Ishikawa (cell line): ENCODE results near the gene C5.

Experiments
- CEBPB ChIP-seq: IDR thresholded peaks from 2 replicates; pipeline ENCODE4 v1.6.1; 2012
- CREB1 ChIP-seq: IDR thresholded peaks from 2 replicates; pipeline ENCODE4 v1.6.1; 2012; ENCODE audit warnings: low read depth
- EGR1 ChIP-seq: IDR thresholded peaks from 2 replicates; pipeline ENCODE4 v1.6.1; 2012
- EP300 ChIP-seq: IDR thresholded peaks from 2 replicates; pipeline ENCODE4 v1.6.1; 2012; ENCODE audit warnings: borderline replicate concordance
- FOXM1 ChIP-seq: IDR thresholded peaks from 2 replicates; pipeline ENCODE4 v1.6.1; 2012; ENCODE audit warnings: low read depth, borderline replicate concordance
- MAX ChIP-seq: IDR thresholded peaks from 2 replicates; pipeline ENCODE4 v1.6.1; 2012
- NFIC ChIP-seq: IDR thresholded peaks from 2 replicates; pipeline ENCODE4 v1.6.1; 2012
- RAD21 ChIP-seq: IDR thresholded peaks from 2 replicates; pipeline ENCODE4 v1.6.1; 2012; ENCODE audit warnings: low read depth
- REST ChIP-seq: IDR thresholded peaks from 2 replicates; pipeline ENCODE4 v1.6.1; 2012; ENCODE audit warnings: low read depth, mild to moderate bottlenecking
- TAF1 ChIP-seq: IDR thresholded peaks from 2 replicates; pipeline ENCODE4 v1.6.1; 2012; ENCODE audit warnings: low read depth, mild to moderate bottlenecking
- TCF12 ChIP-seq: IDR thresholded peaks from 2 replicates; pipeline ENCODE4 v1.6.1; 2012; ENCODE audit warnings: low read depth
- TEAD4 ChIP-seq: IDR thresholded peaks from 2 replicates; pipeline ENCODE4 v1.6.1; 2012
- USF1 ChIP-seq: IDR thresholded peaks from 2 replicates; pipeline ENCODE4 v1.6.1; 2012
- YY1 ChIP-seq: IDR thresholded peaks from 2 replicates; pipeline ENCODE4 v1.6.1; 2012; ENCODE audit warnings: low read depth
- ZBTB7A ChIP-seq: IDR thresholded peaks from 2 replicates; pipeline ENCODE4 v1.6.1; 2012; ENCODE audit warnings: low read depth

C5 gene

GRCh38 chr9:120942186-120943001 is 107.7 kb downstream of the C5 start:
- no peak for TF ChIP-seq TAF1
- no peak for TF ChIP-seq YY1
- TF ChIP-seq CREB1 = no peak
- TF ChIP-seq EGR1 = no peak
- no peak for TF ChIP-seq TCF12
- no peak for TF ChIP-seq ZBTB7A
- TF ChIP-seq NFIC = no peak
- no peak for TF ChIP-seq FOXM1
- no peak for TF ChIP-seq EP300
- no peak for TF ChIP-seq RAD21
- TF ChIP-seq USF1 = no peak
- no peak; the same call in 1 of the 2 replicates for TF ChIP-seq TEAD4
- TF ChIP-seq REST = no peak
- no peak for TF ChIP-seq CEBPB
- TF ChIP-seq MAX = no peak

GRCh38 chr9:120941046-120941770 is 108.9 kb downstream of the C5 start:
- TF ChIP-seq TCF12 (no peak), CREB1 (no peak), NFIC (no peak), YY1 (no peak)

- no peak for TF ChIP-seq CEBPB
- TF ChIP-seq EGR1 = no peak
- TF ChIP-seq NFIC = no peak
- no peak for TF ChIP-seq TAF1
- no peak for TF ChIP-seq TEAD4
- TF ChIP-seq RAD21 = no peak
- no peak for TF ChIP-seq TCF12
- TF ChIP-seq FOXM1 = no peak
- no peak for TF ChIP-seq EP300
- TF ChIP-seq ZBTB7A = no peak
- TF ChIP-seq REST = no peak
- no peak for TF ChIP-seq CREB1
- TF ChIP-seq USF1 = no peak
- no peak for TF ChIP-seq MAX
- no peak for TF ChIP-seq YY1
Observed at GRCh38 chr9:120940573-120940972, 109.5 kb downstream of the C5 start.

GRCh38 chr9:120938851-120939250 is 111.2 kb downstream of the C5 start:
- TF ChIP-seq MAX = no peak
- no peak for TF ChIP-seq USF1
- no peak for TF ChIP-seq TEAD4
- TF ChIP-seq RAD21 = no peak
- TF ChIP-seq ZBTB7A = no peak
- no peak for TF ChIP-seq FOXM1
- TF ChIP-seq REST = no peak
- no peak for TF ChIP-seq TCF12
- TF ChIP-seq NFIC = no peak
- no peak for TF ChIP-seq TAF1
- no peak for TF ChIP-seq YY1
- TF ChIP-seq CEBPB = no peak
- no peak for TF ChIP-seq EGR1
- TF ChIP-seq CREB1 = no peak
- TF ChIP-seq EP300 = no peak
